SK-N-MC (cell line): Measurements from ENCODE around the gene DDC.

Experiments used
- EZH2 ChIP-seq: fragments of 200-600 bp; sonication (generic); IDR thresholded peaks from one replicate; pipeline ENCODE4 v1.6.1; 2017; ENCODE audit warnings: antibody characterized with exemption
- FOXP2 ChIP-seq: optimal IDR thresholded peaks from 2 replicates; pipeline ENCODE3; 2011; ENCODE audit warnings: mild to moderate bottlenecking, moderate library complexity; ENCODE audit not compliant: insufficient read depth; ENCODE audit errors: extremely low read length, control extremely low read depth
- POLR2AphosphoS5 ChIP-seq: IDR thresholded peaks from 2 replicates; pipeline ENCODE4 v1.6.1; 2012; ENCODE audit warnings: mild to moderate bottlenecking, low read depth, low read length, borderline replicate concordance

DNA sequence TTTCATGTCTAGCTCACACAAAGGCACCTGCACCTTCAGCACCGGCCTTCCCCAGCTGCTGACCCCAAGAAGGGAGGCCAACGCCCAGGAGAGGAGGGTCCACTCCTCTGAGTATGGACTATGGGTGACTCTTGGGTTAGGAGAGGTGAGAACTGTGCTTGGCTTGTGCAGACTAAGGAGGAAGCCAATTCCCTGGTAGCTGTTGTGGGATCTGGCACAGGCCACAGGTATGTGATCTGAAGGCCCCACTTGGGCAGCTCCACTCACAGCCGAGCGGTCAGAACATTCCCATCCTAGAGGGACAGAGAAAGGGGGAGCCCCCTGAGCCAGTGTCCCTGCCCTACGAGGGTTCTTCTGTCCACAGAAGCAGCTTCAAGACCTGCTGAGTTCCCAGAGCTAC lies 62.3 kb downstream of the DDC start:
- TF ChIP-seq EZH2 (no peak), POLR2AphosphoS5 (no peak), FOXP2 (no peak)
